ENCODE data around the gene LUC7L3.

GRCh38 chr17:50767446-50767845, 48.0 kb downstream of the LUC7L3 start, which contains the start of gene ANKRD40CL:
- TF ChIP-seq CTCF (IDR thresholded peaks at IDR 0.05; ENCODE audit: low read depth, low read length): no peak
- no peak for TF ChIP-seq POLR2A (IDR thresholded peaks at IDR 0.05; ENCODE audit: extremely low read depth, insufficient read length)

Data from NB4 (cell line).